Peyer's patch (tissue), 4 donors: ENCODE data around the gene FGF8. TPM values are rescaled to one million over a fixed set of nuclear protein-coding genes. Genes with fewer than 3 reads are reported as not detected.

Experiments used
- DNase-seq, 3 donors: peaks; one replicate each; pipeline ENCODE4 v3.0.0-alpha.2; 2017 to 2019
- H3K27ac ChIP-seq, 4 donors: fragments of 200-600 bp; sonication (generic); one replicate each; pipeline ENCODE4 v1.5.1; 2016 to 2019
- H3K27me3 ChIP-seq, 2 donors: fragments of 200-600 bp; sonication (generic); one replicate each; pipeline ENCODE4 v1.5.1; 2019
- H3K36me3 ChIP-seq, 3 donors: fragments of 200-600 bp; sonication (generic); one replicate each; pipeline ENCODE4 v1.5.1; 2016 to 2019
- H3K4me1 ChIP-seq, 4 donors: fragments of 200-600 bp; sonication (generic); one replicate each; pipeline ENCODE4 v1.5.1; 2016 to 2019
- H3K4me3 ChIP-seq, 4 donors: fragments of 200-600 bp; sonication (generic); 1 replicate in 3 of 4; 2 replicates in 1 of 4; pipeline ENCODE4 v1.5.1; 2016 to 2019; ENCODE audit warnings: mild to moderate bottlenecking in 1 of 4
- H3K9me3 ChIP-seq, 4 donors: fragments of 200-600 bp; sonication (generic); one replicate each; pipeline ENCODE4 v1.5.1; 2016 to 2019; ENCODE audit warnings: mild to moderate bottlenecking in 1 of 4
- CTCF ChIP-seq, 6 experiments: fragments of 450-650 bp in 4 of 6; fragments of 200-600 bp in 2 of 6; sonication (generic) in 1 of 6; IDR thresholded peaks; one replicate each; pipeline ENCODE4 v1.5.1; 2017 to 2019; ENCODE audit warnings: antibody characterized with exemption in 6 of 6, mild to moderate bottlenecking in 3 of 6, moderate library complexity in 1 of 6
- POLR2A ChIP-seq, 2 donors: fragments of 450-650 bp; IDR thresholded peaks; one replicate each; pipeline ENCODE4 v1.5.1; 2017; ENCODE audit warnings: antibody characterized with exemption in 2 of 2, mild to moderate bottlenecking in 2 of 2, moderate library complexity in 2 of 2
- total RNA-seq, 4 donors: library from RNA; depleted of rRNA; stranded (reverse); fragments of >200 nt; gene quantifications; one replicate each; pipeline ENCODE4 v1.1.0, GENCODE V29; 2016

FGF8 gene
- total RNA-seq, 4 donors from 2014 or later, result not detected

- TF ChIP-seq CTCF (IDR thresholded peaks at IDR 0.05) (no peak), POLR2A (IDR thresholded peaks at IDR 0.05) (no peak)
- DNase-seq, result no peak
These were observed 16.3 kb downstream of the FGF8 start for GRCh38 chr10:101759309-101760247.

GRCh38 chr10:101758858-101759257, 17.1 kb downstream of the FGF8 start:
- Histone ChIP-seq H3K9me3 (no peaks in the 10 kb centered on the region), H3K27me3 (no peaks in the 10 kb centered on the region), H3K27ac (no peak overlapping the region), H3K4me3 (no peak overlapping the region), H3K4me1 (no peaks in the 10 kb centered on the region), H3K36me3 (no peaks in the 10 kb centered on the region)
- DNase-seq, result no peak
- no peak for TF ChIP-seq CTCF (IDR thresholded peaks at IDR 0.05)
- no peak for TF ChIP-seq POLR2A (IDR thresholded peaks at IDR 0.05)

More at GRCh38 chr10:101759309-101760247, 16.3 kb downstream of the FGF8 start:
- H3K4me1 ChIP-seq, result no peaks in the 10 kb centered on the region
- H3K27ac ChIP-seq, result no peak overlapping the region
- H3K4me3 ChIP-seq, result no peak overlapping the region
- no peaks in the 10 kb centered on the region for H3K36me3 ChIP-seq
- H3K27me3 ChIP-seq, result no peaks in the 10 kb centered on the region
- no peaks in the 10 kb centered on the region for H3K9me3 ChIP-seq

GRCh38 chr10:101752241-101752640, 23.7 kb downstream of the FGF8 start:
- no peaks in the 10 kb centered on the region for H3K27me3 ChIP-seq
- no peak for DNase-seq
- H3K4me1 ChIP-seq, result no peaks in the 10 kb centered on the region
- H3K27ac ChIP-seq, result no peak overlapping the region
- no peaks in the 10 kb centered on the region for H3K9me3 ChIP-seq
- TF ChIP-seq POLR2A (IDR thresholded peaks at IDR 0.05) (no peak), CTCF (IDR thresholded peaks at IDR 0.05) (no peak)
- H3K36me3 ChIP-seq, result no peaks in the 10 kb centered on the region
- no peak overlapping the region for H3K4me3 ChIP-seq

GRCh38 chr10:101749047-101750016, 26.6 kb downstream of the FGF8 start:
- H3K9me3 ChIP-seq, result no peaks in the 10 kb centered on the region
- TF ChIP-seq CTCF (IDR thresholded peaks at IDR 0.05) (no peak), POLR2A (IDR thresholded peaks at IDR 0.05) (no peak)
- no peaks in the 10 kb centered on the region for H3K36me3 ChIP-seq
- no peak for DNase-seq
- H3K4me3 ChIP-seq, result no peak overlapping the region
- H3K4me1 ChIP-seq, result no peaks in the 10 kb centered on the region
- no peaks in the 10 kb centered on the region for H3K27me3 ChIP-seq
- no peak overlapping the region for H3K27ac ChIP-seq

GRCh38 chr10:101748496-101748895, 27.4 kb downstream of the FGF8 start:
- no peak for TF ChIP-seq POLR2A (IDR thresholded peaks at IDR 0.05)
- TF ChIP-seq CTCF (IDR thresholded peaks at IDR 0.05), result no peak
- Histone ChIP-seq H3K4me1 (no peaks in the 10 kb centered on the region), H3K27me3 (no peaks in the 10 kb centered on the region), H3K9me3 (no peaks in the 10 kb centered on the region), H3K27ac (no peak overlapping the region), H3K4me3 (no peak overlapping the region), H3K36me3 (no peaks in the 10 kb centered on the region)
- DNase-seq, result no peak
